Stimulated activated CD4-positive, alpha-beta T cell treated with anti-CD3 and anti-CD28 coated beads, Interleukin-15, amount 100 ng/mL, for 24 hours (primary cell): ENCODE data around the gene GDF2.

Experiments
- DNase-seq: peaks from one replicate; pipeline ENCODE4 v3.0.0-alpha.2; 2020

The GDF2 gene

GRCh38 chr10:47322300-47323061, at the start of gene GDF2:
Gene GDF2, plus strand, starts transcription at chr10:47322454. Its CDS starts 215 bp downstream, at chr10:47322669.
- no peak for DNase-seq

DNA sequence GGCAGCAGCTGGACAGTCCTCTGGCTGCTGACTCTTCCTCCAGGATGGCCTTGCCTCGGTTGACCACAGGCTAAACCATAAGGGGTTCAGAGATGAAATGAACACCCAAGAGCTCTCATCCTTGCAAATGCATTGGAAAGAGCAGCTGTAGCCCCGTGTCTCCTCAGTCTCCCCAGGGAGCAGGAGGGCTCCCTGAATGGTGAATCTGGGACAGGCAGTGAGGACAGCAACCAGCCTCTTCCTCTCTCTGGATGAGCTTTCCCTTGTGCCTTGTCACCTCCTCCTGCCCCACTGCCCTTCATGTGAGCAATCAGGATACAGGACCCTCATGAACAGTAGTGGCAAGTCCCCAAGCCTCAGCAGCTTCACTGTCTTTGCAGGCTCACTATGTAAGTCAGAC, 46.2 kb upstream of the GDF2 start:
- DNase-seq, result no peak

DNA sequence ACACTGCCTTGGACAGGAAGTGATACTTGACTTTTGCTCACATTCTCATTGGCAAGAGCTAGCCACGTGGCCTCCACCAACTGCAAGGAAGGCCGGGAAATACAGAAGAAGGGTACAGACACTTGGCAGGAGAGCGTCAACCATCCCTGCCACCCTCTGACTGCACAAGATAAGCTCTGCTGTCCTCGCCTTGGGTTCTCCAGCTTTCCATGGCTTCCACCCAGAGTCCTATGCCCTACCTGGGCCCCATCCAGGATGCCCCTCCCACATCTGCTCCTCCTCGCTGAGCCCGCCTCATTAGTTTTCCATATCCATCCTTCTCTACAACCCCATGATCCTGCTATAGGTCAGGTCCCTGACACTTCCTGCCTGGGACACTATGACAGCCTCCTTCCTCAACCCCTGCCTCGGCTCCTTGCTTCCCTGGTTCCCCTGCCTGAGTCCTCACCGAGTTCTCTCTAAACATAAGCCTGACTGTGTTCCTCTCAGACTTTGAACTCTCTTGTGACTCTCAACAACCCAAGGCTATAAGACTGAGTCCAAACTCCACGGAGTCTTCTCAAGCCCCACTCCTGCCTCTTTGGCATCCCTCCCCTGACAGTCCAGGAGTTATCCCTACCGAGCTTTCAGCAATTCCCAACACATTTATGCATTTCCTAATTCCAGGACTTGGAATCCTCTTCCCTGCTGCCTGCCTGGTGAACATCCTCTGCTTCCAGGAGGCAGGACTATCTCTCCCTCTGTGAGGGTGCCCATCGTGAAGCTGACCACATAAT, 45.5 kb upstream of the GDF2 start:
- no peak for DNase-seq

- peak; percentile 62 for DNase-seq
Measured at GRCh38 chr10:47277352-47278151, 44.7 kb upstream of the GDF2 start.

GRCh38 chr10:47278152-47278473, 44.1 kb upstream of the GDF2 start:
- no peak for DNase-seq

GRCh38 chr10:47278720-47279119, 43.5 kb upstream of the GDF2 start:
- DNase-seq, result no peak

- no peak for DNase-seq
Measured at GRCh38 chr10:47279276-47279675, 43.0 kb upstream of the GDF2 start.

GRCh38 chr10:47282005-47282656, 40.1 kb upstream of the GDF2 start:
- no peak for DNase-seq

- DNase-seq, result no peak
Measured at GRCh38 chr10:47282657-47283018, 39.6 kb upstream of the GDF2 start.

- DNase-seq, result no peak
Measured at GRCh38 chr10:47283101-47283630, 39.1 kb upstream of the GDF2 start.

DNA sequence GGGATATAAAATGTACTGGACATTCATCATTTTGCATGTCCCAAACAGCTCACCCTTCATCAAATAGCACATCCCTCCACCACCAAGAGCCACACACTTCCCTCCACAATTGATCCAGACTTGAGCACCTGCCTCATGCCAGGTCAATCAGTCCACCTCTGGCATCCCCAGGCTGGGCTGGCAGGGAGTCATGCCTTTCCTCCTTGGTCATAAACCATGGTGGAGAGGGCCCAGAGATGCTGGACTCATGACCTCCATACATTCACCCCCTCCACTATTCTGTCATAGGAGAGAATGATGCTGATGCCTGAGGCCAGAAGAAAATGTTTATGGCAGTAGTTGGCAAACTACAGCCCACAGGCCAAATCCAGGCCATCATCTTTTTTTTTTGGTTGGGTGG, 38.4 kb upstream of the GDF2 start:
- DNase-seq, result no peak

- DNase-seq, result no peak
Measured at GRCh38 chr10:47285381-47286115, 36.7 kb upstream of the GDF2 start.

GRCh38 chr10:47286116-47286505, 36.1 kb upstream of the GDF2 start:
- no peak for DNase-seq

DNA sequence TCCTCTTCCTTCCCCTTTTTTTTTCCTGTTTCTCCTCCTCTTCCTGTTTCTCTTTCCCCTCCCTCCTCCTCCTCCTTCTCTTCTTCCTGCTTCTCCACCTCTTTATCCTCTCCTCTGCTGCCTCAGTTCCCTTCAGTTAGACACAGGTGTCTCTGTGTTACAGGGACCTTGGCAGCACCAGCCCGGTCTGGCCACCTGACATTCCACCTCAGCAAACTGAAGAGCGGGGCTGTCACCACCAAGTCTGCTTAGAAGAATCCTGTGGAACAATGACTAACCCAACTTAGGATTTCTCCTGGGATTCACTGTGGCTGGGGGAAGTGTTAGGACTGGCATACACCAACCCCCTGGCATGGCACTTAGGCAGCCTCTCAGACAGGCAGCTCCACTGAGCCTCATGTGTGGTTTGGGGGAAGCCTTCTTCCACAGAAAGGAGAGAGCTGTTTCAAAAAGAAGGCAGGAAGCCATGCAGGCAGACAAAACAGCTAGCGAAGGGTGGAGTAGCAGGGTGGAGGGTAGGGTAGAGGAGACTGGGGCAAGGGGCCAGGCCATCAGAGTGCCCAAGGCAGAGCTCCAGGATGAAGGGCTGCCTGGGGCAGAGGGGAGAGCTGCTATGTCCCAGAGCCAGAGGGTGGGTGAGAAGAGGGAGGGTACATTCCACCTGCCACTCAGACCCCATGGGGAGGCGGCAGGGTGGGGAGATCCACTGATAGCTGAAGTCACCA, 35.5 kb upstream of the GDF2 start:
- no peak for DNase-seq

- DNase-seq, result no peak
Measured at GRCh38 chr10:47287365-47287802, 34.9 kb upstream of the GDF2 start.

DNA sequence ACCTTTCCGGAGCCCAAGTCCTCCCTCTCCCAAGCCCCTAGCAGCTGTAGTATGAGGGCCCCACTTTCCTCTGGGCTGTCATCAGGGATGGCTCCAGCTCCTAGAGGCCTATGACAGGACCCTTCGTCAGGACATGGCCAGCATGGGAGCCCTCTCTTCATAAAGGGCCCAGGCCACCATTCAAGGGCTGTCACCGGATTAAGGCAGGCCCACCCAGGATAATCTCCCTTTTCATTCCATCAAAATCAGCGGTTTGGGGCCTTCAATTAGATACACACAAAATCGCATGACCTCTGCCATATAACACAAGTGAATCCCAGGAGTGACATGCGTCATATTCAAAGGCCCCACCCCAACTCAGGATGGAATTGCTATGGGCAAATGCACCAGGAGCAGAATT, 34.4 kb upstream of the GDF2 start:
- DNase-seq, result no peak

GRCh38 chr10:47288236-47288635, 34.0 kb upstream of the GDF2 start:
- DNase-seq, result no peak

DNA sequence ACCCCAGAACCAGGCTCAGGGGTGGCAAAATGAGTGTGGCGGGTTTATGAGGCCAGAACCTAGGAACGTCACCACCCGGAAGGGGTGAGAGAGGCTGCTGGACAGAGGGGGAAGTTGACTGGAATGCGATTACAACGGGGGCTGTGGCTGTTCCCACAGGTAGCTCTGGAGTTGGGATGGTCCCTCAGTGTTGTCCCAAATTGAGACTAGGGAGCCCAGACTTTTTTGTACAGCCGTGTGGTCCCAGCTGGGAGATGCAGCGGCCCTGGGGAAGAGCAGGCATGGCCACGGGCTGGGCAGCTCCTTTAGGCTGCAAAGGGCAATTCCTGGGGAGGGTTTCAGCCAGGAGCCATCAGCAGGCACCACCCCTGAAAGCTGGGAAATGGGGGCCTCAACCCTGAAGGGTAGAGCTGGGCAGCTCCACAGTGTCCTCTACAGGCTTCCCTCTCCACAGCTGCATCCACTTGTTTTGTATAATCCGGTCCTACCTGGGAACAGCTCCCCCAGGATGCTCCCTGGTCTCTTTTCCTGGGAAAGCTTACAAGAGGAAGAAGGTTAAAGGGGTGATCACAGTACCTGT, 33.2 kb upstream of the GDF2 start:
- no peak for DNase-seq

GRCh38 chr10:47289921-47290320, 32.3 kb upstream of the GDF2 start:
- no peak for DNase-seq

- DNase-seq, result no peak
Measured at GRCh38 chr10:47290338-47290737, 31.9 kb upstream of the GDF2 start.

- no peak for DNase-seq
Measured at GRCh38 chr10:47291682-47292081, 30.6 kb upstream of the GDF2 start.
